Measurements from ENCODE around the gene KIF16B. TPM values are rescaled to one million over a fixed set of nuclear protein-coding genes. Genes with fewer than 3 reads are reported as not detected.

KIF16B gene
- total and polyA plus RNA-seq, 10 of the 15 experiments (the other 5 are each of a cell fraction or from before 2014, with no cell fraction given) = 0.21 to 5.2 (median 3.0) TPM

DNA sequence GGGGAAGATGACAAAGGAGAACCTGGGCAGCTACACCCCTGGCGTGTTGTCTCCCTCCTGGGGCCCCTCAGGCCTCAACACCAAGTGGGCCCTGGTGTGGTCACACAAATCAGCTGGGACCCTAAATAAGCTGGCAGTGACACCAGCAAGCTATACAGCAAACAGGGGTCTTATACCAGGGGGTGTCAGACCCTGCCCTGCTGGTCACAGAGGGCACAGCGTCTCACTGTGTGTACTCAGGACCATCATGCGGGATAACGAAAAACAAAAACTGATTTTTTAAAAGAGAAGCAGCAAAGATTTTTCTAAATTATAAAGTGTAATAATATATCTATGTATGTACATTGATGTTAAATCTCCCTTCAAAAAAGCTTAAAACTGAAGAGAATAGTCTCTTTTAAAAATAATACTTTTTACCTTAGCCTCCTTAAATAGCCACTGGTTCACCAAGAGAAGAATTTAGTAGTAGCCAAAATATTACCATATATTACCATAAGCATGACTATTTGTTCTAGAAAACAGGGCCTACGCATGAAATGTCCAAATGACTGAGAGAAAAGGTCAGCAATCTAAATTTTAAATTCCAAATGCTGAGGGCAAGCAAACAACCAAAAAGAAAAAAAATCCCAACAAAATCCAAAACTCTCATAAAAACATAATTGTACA, 220.4 kb downstream of the KIF16B start:
- no peak overlapping the region for H2AFZ ChIP-seq (ENCODE audit: control insufficient read depth, low read depth, low read length)
- H3K27me3 ChIP-seq (replicated peaks in 1 of 2; ENCODE audit: control insufficient read depth in 2 of 2, insufficient read depth in 2 of 2, low read length in 1 of 2) = no peaks in the 10 kb centered on the region
- TF ChIP-seq, protein P1, sequence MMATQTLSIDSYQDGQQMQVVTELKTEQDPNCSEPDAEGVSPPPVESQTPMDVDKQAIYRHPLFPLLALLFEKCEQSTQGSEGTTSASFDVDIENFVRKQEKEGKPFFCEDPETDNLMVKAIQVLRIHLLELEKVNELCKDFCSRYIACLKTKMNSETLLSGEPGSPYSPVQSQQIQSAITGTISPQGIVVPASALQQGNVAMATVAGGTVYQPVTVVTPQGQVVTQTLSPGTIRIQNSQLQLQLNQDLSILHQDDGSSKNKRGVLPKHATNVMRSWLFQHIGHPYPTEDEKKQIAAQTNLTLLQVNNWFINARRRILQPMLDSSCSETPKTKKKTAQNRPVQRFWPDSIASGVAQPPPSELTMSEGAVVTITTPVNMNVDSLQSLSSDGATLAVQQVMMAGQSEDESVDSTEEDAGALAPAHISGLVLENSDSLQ (IDR thresholded peaks at IDR 0.05) = no peak
- TF ChIP-seq HDAC6 (IDR thresholded peaks at IDR 0.05; ENCODE audit: unreplicated experiment) (no peak), RAD21 (IDR thresholded peaks at IDR 0.05; ENCODE audit: insufficient read depth, low read depth, low read length) (no peak), GATAD2B (conservative IDR thresholded peaks at IDR 0.05; ENCODE audit: low read depth) (no peak)
- 75% methylated on average over 5 of the region's 5 CpGs for WGBS (ENCODE audit: insufficient coverage, insufficient replicate concordance, low lambda C conversion rate, missing lambda C conversion rate)
- no peak overlapping the region for H3K9ac ChIP-seq (ENCODE audit: control insufficient read depth, insufficient read depth, low read length)
- no peak overlapping the region for H3K4me2 ChIP-seq (ENCODE audit: control insufficient read depth, insufficient read depth)
- no peaks in the 10 kb centered on the region for H3K79me2 ChIP-seq (ENCODE audit: control insufficient read depth, insufficient read depth, low read length)
- no peak for DNase-seq (ENCODE audit: low read depth, low spot score)
- ChIA-PET CTCF (no interaction called here), RAD21 (ENCODE audit: unreplicated experiment) (interaction anchor here (0.8 kb wide), 1 partner anchor 123 kb away, joined by 3 read pairs; no protein-coding TSS in a partner anchor), POLR2A (no interaction called here), SMC1A (ENCODE audit: uncharacterized antibody, unreplicated experiment) (no interaction called here)
- no peak overlapping the region for H3K27ac ChIP-seq (ENCODE audit: control insufficient read depth, insufficient read depth)
- in situ Hi-C loops (cut with MboI) (no loop called here), intact Hi-C loops (cut with micrococcal nuclease; ENCODE audit: unreplicated experiment) (loop anchor here (10.0 kb wide), 1 partner anchor 82 kb away; no protein-coding TSS in a partner anchor)
- no peaks in the 10 kb centered on the region for H3K9me3 ChIP-seq (replicated peaks; ENCODE audit: control insufficient read depth, insufficient read depth, low read length)
- no peaks in the 10 kb centered on the region for H4K20me1 ChIP-seq (ENCODE audit: control insufficient read depth, insufficient read depth)
- FAIRE-seq = no peak
- H3K36me3 ChIP-seq (ENCODE audit: control insufficient read depth in 2 of 2, insufficient read depth in 2 of 2, low read length in 1 of 2) = no peaks in the 10 kb centered on the region
- BruUV-seq (replicated peaks) = no TSS peak
- ATAC-seq = no peak
- H3K4me3 ChIP-seq = no peak overlapping the region
- H3K4me1 ChIP-seq (ENCODE audit: control insufficient read depth, insufficient read depth, low read length) = no peaks in the 10 kb centered on the region

GRCh38 chr20:16352321-16352720, 220.9 kb downstream of the KIF16B start:
- WGBS (ENCODE audit: insufficient coverage, insufficient replicate concordance, low lambda C conversion rate, missing lambda C conversion rate) = 25% methylated on average over 4 of the region's 4 CpGs
- BruUV-seq (replicated peaks) = no TSS peak

More at GRCh38 chr20:16352321-16352720, 220.9 kb downstream of the KIF16B start:
- Histone ChIP-seq H2AFZ (ENCODE audit: control insufficient read depth, low read depth, low read length) (no peak overlapping the region), H3K79me2 (ENCODE audit: control insufficient read depth, insufficient read depth, low read length) (no peaks in the 10 kb centered on the region), H3K4me1 (ENCODE audit: control insufficient read depth, insufficient read depth, low read length) (no peaks in the 10 kb centered on the region), H3K27me3 (replicated peaks in 1 of 2; ENCODE audit: control insufficient read depth in 2 of 2, insufficient read depth in 2 of 2, low read length in 1 of 2) (no peaks in the 10 kb centered on the region), H4K20me1 (ENCODE audit: control insufficient read depth, insufficient read depth) (no peaks in the 10 kb centered on the region), H3K9me3 (replicated peaks; ENCODE audit: control insufficient read depth, insufficient read depth, low read length) (no peaks in the 10 kb centered on the region), H3K27ac (ENCODE audit: control insufficient read depth, insufficient read depth) (no peak overlapping the region), H3K4me3 (no peak overlapping the region), H3K4me2 (ENCODE audit: control insufficient read depth, insufficient read depth) (no peak overlapping the region), H3K9ac (ENCODE audit: control insufficient read depth, insufficient read depth, low read length) (no peak overlapping the region), H3K36me3 (ENCODE audit: control insufficient read depth in 2 of 2, insufficient read depth in 2 of 2, low read length in 1 of 2) (no peaks in the 10 kb centered on the region)
- SMC1A ChIA-PET (ENCODE audit: uncharacterized antibody, unreplicated experiment) = no interaction called here
- RAD21 ChIA-PET (ENCODE audit: unreplicated experiment) = interaction anchor here (0.8 kb wide), 1 partner anchor 123 kb away, joined by 3 read pairs; no protein-coding TSS in a partner anchor
- FAIRE-seq = no peak
- CTCF ChIA-PET = no interaction called here
- no peak for DNase-seq (ENCODE audit: low read depth, low spot score)
- ATAC-seq = no peak
- in situ Hi-C loops (cut with MboI) = no loop called here
- intact Hi-C loops (cut with micrococcal nuclease; ENCODE audit: unreplicated experiment) = loop anchor here (10.0 kb wide), 1 partner anchor 82 kb away; no protein-coding TSS in a partner anchor
- POLR2A ChIA-PET = no interaction called here
- TF ChIP-seq PML (IDR thresholded peaks at IDR 0.05; ENCODE audit: low read length) (no peak), ZBED1 (IDR thresholded peaks at IDR 0.05; ENCODE audit: borderline replicate concordance) (no peak), PAX5 (IDR thresholded peaks at IDR 0.05; ENCODE audit: borderline replicate concordance, low read depth, low read length) (no peak), PBX3 (IDR thresholded peaks at IDR 0.05; ENCODE audit: insufficient replicate concordance, low read depth, low read length) (no peak), EGR1 (IDR thresholded peaks at IDR 0.05; ENCODE audit: borderline replicate concordance in 1 of 2, low read depth in 2 of 2, low read length in 2 of 2) (no peak)
- TF ChIP-seq, protein P2, sequence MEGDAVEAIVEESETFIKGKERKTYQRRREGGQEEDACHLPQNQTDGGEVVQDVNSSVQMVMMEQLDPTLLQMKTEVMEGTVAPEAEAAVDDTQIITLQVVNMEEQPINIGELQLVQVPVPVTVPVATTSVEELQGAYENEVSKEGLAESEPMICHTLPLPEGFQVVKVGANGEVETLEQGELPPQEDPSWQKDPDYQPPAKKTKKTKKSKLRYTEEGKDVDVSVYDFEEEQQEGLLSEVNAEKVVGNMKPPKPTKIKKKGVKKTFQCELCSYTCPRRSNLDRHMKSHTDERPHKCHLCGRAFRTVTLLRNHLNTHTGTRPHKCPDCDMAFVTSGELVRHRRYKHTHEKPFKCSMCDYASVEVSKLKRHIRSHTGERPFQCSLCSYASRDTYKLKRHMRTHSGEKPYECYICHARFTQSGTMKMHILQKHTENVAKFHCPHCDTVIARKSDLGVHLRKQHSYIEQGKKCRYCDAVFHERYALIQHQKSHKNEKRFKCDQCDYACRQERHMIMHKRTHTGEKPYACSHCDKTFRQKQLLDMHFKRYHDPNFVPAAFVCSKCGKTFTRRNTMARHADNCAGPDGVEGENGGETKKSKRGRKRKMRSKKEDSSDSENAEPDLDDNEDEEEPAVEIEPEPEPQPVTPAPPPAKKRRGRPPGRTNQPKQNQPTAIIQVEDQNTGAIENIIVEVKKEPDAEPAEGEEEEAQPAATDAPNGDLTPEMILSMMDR (IDR thresholded peaks at IDR 0.05 in 2 of 3, conservative IDR thresholded peaks at IDR 0.05 in 1 of 3; ENCODE audit: control insufficient read depth in 2 of 3, extremely low read depth in 1 of 3, insufficient read depth in 1 of 3, low read depth in 3 of 3, low read length in 3 of 3) = 0 out of 6 replicates have a peak, but pooled peaks of 1 of the 3 experiments have one; percentile 3

Measured in GM12878 (cell line).